GM21576 (cell line): Measurements from ENCODE around the gene FANCL.
"Not testable (repeated sequence)": the region's sequence is repeated elsewhere in the genome, so short reads cannot be mapped to it uniquely, and the experiment has no call there.

Experiments
- ATAC-seq: cut with Tn5 transposase; IDR thresholded peaks from one replicate; pipeline ENCODE4 v1.9.1; 2021; ENCODE audit warnings: mild to moderate bottlenecking, moderate library complexity; ENCODE audit not compliant: unreplicated experiment

Gene FANCL

DNA sequence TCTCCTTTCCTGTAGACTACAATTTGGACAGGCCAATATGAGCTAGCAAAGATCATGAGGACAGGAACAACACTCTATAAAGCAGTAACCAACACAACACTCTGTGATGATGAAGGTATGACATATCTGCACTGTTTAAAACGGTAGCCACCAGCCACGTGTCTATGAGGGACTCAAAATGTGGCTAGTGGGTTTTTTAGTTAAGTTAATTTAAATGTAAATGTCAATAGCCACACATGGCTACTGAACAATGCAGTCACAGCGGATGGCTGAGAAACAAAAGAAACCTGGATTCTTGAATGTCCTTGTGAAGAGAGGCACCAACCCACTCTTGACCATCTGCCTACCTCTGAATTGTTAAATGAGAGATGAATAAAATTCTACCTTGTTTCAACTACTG is 33.9 kb downstream of the FANCL start:
- no peak for ATAC-seq

DNA sequence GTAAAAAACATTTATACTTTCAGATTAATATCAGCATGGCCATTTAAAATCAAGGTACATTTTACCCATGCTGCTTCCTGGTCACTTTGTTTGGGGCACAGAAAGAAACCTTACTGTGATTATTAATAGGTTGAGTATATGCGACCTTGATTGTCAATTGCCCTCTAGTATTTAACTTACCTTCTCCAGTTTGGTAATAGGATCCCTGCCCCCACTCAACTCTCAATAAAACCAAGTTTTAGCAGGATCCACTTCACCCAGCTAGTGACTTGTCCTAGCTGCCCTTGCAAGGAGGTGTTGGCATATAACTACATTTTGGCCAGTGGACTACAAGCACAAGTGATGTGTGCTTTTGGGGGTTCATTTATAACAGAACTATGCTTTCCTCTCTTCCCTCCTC is 34.3 kb downstream of the FANCL start:
- no peak for ATAC-seq

DNA sequence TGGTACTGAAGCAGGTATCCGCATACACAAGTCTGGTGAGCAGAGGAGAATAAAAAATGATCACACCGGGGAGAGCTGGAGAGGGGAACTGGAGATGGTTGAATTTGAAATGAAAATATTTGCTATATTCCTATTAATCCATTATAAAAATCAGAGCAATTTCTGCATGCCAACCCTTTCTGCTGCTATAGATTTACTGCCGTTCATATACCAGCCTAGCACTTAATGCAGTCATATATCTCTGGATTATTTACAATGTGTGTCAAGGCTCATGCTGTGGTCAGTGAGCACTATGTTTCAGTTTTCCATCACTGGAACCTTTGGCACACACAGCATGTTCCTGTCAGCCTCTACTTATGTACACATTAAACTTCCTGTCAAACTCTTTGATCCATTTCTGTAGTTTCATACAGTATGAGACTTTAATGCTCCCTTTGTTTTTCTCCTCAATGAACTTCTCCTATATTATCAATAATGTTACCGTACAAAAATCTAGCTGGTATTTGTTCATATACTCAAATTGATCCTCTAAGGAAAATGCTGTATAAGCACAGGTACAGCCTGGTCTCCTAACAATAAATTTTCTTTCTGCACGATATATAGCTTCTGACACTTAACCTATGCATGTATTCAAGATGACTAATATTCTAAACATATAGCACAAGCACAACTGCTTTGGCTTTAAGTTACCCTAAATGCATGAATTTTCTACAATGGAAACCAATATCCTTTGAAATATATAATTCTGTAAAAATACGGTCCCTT is 36.7 kb downstream of the FANCL start:
- no peak for ATAC-seq

DNA sequence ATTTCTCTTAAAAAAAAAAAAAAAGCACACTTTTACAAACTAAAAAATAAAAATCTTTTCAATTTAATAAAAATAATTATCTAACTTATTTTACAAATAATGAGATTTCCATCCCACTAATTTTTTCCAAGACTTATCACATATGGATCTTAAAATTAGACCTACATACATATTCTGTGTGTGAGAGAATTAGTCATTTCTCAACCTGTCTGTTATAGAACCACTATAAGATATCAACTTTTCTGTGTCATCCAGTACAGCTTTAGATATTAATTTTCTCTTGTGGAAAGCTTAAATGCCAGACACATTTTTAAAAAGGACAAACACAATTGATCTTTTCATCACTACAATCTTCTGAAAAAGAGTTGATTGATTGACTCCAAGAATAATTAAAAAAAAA is 38.1 kb downstream of the FANCL start:
- no peak for ATAC-seq

DNA sequence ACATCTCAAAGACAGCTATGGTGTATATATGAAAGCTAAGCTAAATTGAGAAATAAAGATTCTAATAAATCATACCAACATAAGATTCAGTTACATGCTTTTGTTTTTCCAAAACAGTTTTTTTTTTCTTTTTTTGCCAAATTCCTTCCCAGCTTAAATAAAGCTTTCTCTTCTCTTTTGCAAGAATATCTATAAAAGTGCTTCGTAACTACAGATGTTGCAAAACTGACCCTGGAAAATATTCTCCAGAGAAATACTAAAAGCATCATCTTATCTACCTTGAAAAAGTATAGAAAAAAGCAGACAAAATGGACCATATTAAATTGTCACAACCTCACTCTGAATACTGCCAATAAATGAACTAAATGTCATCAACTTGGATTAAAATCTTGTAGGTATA is 38.7 kb downstream of the FANCL start:
- ATAC-seq: no peak

DNA sequence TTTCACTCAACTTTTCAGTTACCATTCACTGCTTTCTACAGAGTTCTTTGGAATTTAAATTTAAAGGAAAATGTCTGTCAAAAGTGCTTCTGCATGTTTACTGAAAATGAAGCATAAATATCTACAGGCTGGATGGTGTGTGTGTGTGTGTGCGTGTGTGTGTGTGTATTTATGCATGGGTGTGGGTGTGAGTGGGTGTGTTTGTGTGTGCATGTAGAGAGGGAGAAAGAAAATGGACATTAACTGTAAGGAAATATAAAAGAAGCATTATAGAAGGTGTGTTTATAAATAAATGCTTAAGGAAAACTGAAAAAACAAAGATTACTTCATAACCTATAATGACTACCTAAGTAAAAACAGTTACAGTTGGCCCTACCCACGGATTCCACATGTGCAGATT is 43.2 kb downstream of the FANCL start:
- ATAC-seq: no peak

DNA sequence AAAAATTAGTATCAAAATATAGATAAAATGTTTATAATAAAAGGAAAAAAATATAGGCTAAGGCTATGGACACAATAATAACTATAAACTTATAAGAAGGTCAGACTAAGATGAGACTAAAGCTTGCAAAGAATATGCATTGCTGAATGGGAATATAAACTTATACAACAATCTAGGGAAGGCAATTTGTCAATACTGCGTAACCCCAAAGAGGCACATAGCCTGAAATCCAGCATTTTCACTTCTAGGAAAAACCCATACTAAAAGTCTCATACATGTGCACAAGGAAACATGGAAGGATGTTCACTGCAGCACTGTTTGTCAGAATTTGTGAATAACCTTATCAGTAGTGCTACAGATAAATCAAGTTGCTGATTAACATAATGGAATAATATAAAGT is 45.5 kb downstream of the FANCL start:
- ATAC-seq: no peak

DNA sequence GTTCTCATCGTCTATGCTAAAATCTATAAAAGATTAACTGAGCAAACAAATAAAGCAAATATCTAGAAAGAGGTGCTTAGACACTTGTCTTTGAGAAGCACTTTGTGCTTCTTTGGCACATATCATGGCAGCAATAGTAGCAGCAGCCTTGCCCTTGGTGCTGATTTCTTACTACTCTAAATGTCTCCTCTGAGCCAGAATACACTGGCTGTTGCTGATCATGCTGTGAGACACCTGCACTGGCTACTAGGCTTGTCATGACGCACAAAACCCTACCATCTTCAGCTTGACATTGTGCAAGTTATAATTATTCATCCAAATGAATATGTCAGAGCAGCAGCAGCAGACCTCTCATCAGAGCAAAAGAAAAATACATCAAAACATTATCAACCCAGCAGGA is 46.7 kb downstream of the FANCL start:
- ATAC-seq: no peak

DNA sequence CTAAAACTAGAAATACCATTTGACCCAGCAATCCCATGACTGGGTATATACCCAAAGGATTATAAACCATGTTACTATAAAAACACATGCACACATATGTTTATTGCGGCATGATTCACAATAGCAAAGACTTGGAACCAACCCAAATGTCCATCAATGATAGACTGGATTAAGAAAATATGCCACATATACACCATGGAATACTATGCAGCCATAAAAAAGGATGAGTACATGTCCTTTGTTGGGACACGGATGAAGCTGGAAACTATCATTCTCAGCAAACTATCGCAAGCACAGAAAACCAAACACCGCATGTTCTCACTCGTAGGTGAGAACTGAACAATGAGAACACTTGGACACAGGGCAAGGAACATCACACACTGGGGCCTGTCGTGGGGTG is 54.1 kb downstream of the FANCL start:
- not testable (repeated sequence) for ATAC-seq

DNA sequence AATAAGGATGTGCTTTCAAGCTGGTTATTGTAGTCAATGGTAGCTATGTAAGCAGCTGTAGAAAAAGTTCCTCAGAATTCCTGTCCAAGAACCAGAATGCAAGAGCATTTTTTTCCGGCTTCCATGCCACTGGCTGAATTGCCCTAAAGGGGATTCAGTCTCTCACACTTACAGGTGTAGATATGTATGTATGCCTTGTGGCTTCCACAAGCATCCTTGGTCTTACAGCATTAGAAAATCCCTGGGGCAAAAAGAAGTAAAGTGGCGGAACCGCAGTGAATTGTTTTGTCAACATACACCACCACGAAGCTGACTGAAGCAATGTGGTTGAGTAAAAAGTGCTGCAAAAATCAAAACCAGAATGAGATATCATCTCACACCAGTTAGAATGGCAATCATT is 54.6 kb downstream of the FANCL start:
- no peak for ATAC-seq

DNA sequence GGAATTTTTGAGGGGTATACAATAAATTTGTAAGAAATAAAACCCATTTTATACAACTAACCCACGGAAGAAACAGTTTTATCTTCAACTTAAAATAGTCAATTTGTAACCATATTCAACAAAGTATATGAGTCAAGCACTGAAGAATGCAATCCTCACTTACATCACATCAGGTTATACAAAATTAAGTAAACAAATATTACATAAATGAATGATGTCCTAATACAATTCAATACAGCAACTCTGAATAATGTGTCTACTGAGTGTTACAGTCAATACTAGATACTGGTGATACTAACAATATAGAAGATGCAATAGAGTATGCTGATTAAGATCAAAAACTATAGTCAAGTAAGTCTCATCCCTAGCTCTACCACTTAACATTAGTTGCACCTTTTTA is 58.6 kb downstream of the FANCL start:
- no peak for ATAC-seq

DNA sequence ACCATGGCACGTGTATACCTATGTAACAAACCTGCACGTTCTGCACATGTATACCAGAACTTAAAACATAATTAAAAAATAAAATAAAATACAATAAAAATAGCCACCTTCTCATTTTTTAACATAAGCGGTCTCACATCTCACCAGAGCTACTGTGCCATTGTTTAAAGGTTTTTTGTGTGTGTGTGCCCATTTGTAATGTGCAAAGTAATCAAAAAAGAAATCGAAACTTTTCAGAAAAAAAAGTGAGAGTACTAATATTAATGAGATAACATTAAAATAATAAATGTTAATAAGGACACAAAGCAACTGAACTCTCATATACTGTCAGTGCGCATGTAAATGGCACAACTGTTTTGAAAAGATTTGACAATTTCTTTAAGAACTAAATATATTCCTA is 60.5 kb downstream of the FANCL start:
- ATAC-seq: no peak

DNA sequence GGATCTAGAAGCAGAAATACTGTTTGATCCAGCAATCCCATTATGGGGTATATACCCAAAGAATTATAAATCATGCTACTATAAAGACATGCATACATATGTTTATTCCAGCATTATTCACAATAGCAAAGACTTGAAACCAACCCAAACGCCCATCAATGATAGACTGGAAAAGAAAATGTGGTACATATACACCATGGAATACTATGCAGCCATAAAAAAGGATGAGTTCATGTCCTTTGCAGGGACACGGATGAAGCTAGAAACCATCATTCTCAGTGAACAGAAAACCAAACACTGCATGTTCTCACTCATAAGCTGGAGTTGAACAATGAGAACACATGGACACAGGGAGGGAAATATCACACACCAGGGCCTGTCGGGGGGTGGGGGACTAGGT is 61.0 kb downstream of the FANCL start:
- not testable (repeated sequence) for ATAC-seq

DNA sequence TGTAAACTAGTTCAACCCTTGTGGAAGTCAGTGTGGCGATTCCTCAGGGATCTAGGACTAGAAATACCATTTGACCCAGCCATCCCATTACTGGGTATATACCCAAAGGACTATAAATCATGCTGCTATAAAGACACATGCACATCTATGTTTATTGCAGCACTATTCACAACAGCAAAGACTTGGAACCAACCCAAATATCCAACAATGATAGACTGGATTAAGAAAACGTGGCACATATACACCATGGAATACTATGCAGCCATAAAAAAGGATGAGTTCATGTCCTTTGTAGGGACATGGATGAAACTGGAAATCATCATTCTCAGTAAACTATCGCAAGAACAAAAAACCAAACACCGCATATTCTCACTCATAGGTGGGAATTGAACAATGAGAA is 63.9 kb downstream of the FANCL start:
- ATAC-seq: not testable (repeated sequence)

DNA sequence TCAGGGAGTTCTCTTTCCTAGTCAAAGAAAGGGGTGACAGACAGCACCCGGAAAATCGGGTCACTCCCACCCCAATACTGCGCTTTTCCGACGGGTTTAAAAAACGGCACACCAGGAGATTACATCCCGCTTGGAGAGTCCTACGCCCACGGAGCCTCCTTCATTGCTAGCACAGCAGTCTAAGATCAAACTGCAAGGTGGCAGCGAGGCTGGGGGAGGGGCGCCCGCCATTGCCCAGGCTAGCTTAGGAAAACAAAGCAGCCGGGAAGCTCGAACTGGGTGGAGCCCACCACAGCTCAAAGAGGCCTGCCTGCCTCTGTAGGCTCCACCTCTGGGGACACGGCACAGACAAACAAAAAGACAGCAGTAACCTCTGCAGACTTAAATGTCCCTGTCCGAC is 69.3 kb downstream of the FANCL start:
- ATAC-seq: not testable (repeated sequence)

DNA sequence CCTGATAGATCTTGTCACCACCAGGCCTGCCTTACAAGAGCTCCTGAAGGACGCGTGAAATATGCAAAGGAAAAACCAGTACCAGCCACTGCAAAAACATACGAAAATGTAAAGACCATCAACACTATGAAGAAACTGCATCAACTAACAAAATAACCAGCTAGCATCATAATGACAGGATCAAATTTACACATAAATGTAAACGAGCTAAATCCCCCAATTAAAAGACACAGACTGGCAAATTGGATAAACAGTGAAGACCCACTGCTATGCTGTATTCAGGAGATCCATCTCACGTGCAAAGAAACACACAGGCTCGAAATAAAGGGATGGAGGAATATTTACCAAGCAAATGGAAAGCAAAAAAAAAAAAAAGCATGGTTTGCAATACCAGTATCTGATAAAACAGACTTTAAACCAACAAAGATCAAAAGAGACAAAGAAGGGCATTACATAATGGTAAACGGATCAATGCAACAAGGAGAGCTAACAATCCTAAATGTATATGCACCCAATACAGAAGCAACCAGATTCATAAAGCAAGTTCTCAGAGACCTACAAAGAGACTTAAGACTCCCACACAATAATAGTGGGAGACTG is 70.7 kb downstream of the FANCL start:
- ATAC-seq: not testable (repeated sequence)

DNA sequence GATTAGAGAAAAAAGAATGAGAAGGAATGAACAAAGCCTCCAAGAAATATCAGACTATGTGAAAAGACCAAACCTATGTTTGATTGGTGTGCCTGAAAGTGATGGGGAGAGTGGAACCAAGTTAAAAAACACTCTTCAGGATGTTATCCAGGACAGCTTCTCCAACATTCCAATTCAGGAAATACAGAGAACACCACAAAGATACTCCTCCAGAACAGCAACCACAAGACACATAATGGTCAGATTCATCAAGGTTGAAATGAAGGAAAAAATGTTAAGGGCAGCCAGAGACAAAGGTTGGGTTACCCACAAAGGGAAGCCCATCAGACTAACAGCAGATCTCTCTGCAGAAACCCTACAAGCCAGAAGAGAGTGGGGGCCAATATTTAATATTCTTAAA is 71.3 kb downstream of the FANCL start:
- ATAC-seq: not testable (repeated sequence)

DNA sequence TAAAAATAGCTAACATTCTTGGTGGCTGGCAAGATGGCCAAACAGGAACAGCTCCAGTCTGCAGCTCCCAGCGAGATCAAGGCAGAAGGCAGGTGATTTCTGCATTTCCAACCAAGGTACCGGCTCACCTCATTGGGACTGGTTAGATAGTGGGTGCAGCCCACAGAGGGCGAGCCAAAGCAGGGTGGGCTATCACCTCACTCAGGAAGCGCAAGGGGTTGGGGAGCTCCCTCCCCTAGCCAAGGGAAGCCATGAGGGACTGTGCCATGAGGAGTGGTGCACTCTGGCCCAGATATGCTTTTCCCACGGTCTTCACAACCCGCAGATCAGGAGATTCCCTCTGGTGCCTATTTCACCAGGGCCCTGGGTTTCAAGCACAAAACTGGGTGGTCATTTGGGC is 73.0 kb downstream of the FANCL start:
- ATAC-seq: not testable (repeated sequence)

DNA sequence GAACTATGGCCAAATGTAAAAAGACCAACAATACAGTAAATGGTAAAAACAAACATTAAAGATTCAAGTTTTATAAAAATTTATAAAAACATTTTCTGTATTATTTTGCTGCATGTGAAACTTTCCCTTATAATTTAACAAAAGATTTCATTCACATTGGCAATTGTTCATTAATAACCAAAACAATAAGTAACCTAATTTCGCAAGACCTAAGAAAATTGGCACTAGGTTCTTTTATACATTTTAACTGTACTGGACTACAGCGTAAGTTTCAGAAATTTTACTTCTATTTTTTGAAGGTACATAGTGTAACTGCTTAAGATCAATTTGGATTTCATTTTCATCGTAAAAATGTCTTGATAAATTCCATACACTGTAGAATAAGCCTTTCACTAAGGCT is 77.2 kb downstream of the FANCL start:
- no peak for ATAC-seq

DNA sequence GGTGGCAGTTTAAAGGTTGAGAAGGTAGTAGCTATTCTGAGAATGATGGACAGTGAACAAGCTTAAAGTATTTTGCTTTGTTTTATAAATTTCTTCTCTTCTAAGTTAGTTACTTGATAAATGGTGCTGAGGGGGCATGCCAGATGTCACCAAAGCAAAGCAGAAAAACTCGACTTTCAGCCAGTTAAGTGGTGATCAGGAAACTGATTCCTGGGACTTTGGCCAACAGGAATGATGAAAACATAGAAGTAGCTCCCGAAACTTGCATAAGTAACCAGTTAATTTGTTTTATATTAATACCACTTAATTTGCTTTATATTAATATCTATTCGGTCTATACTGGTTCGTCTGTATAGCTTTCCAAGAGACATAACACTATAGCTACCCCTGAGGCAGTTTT is 82.6 kb downstream of the FANCL start:
- ATAC-seq: no peak

DNA sequence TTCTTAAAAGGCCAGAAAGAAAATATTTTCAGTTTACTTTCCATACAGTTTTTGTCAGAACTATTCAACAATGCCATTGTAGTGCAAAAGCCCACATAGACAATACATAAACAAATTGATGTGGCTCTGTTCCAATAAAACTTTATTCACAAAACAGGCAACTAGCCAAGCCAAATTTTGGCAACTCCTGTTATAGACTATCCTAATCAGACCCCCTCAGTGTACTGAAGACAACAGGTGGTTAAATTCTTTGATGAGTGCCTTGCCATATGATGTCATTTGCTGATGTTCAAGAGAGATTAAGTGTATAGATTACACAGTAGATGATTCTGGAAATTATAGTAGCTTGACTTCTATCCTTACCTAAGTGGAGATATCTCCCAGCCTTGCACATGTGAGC is 83.4 kb downstream of the FANCL start:
- ATAC-seq: no peak

DNA sequence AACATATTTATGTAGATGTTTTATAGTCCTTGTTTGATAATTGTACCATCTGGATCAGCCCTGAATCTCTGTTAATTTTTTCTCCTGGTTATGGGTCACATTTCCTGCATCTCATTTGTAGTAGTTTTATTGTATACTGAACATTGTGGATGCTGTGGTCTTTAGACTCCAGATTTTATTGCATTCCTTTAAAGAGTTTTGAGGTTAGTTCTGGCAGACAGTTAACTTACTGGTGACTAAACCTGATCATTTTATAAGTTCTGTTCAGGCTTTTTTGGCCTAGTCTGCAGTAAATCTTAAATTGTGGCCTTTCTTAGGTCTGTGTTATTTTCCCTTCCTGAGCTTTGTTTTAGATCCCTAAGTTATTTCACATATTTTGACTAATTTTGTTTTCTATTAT is 84.3 kb downstream of the FANCL start:
- no peak for ATAC-seq
